Renal cortical epithelial cell (primary cell): ENCODE measurements around the gene FZD7. TPM values are rescaled to one million over a fixed set of nuclear protein-coding genes. Genes with fewer than 3 reads are reported as not detected.

Experiments
- DNase-seq: peaks from one replicate; pipeline ENCODE4 v3.0.0-alpha.2; 2011; ENCODE audit warnings: low read depth
- total RNA-seq: library from RNA; depleted of rRNA; stranded (reverse); fragments of >200 nt; gene quantifications from 2 replicates; pipeline ENCODE4 v1.2.3, GENCODE V29; 2014

The FZD7 gene
- total RNA-seq, 1 donor from 2014 or later, result 17.1 TPM

- DNase-seq, result no peak
Observed at GRCh38 chr2:202014318-202014717, 19.3 kb upstream of the FZD7 start.

- no peak for DNase-seq
Observed at GRCh38 chr2:202014759-202015211, 18.9 kb upstream of the FZD7 start.

- DNase-seq, result no peak
Observed at GRCh38 chr2:202015471-202015870, 18.2 kb upstream of the FZD7 start.

GRCh38 chr2:202016579-202017227, 17.0 kb upstream of the FZD7 start:
- DNase-seq, result no peak

- DNase-seq, result no peak
Observed at GRCh38 chr2:202017940-202018339, 15.7 kb upstream of the FZD7 start.

GRCh38 chr2:202018950-202019349, 14.7 kb upstream of the FZD7 start:
- DNase-seq, result no peak

- DNase-seq, result no peak
Observed at GRCh38 chr2:202019689-202020450, 13.8 kb upstream of the FZD7 start.

- DNase-seq, result peak; percentile 45
Observed at GRCh38 chr2:202022755-202023154, 10.9 kb upstream of the FZD7 start.

GRCh38 chr2:202023198-202023903, 10.3 kb upstream of the FZD7 start:
- no peak for DNase-seq

- DNase-seq, result no peak
Observed at GRCh38 chr2:202023904-202024266, 9.8 kb upstream of the FZD7 start.

- DNase-seq, result no peak
Observed at GRCh38 chr2:202024871-202025270, 8.8 kb upstream of the FZD7 start.

- DNase-seq, result peak; percentile 73
Observed at GRCh38 chr2:202025816-202026215, 7.8 kb upstream of the FZD7 start.

- no peak for DNase-seq
Observed at GRCh38 chr2:202026507-202026906, 7.1 kb upstream of the FZD7 start.

GRCh38 chr2:202030691-202031090, 3.0 kb upstream of the FZD7 start:
- no peak for DNase-seq

GRCh38 chr2:202031246-202031951, 2.3 kb upstream of the FZD7 start:
- no peak for DNase-seq

- DNase-seq, result no peak
Observed at GRCh38 chr2:202032846-202033316, 774 bp upstream of the FZD7 start.

- no peak for DNase-seq
Observed at GRCh38 chr2:202034249-202035088, 814 bp downstream of the FZD7 start.

- DNase-seq, result peak; percentile 11
Observed at GRCh38 chr2:202035089-202035940, 1.7 kb downstream of the FZD7 start.

GRCh38 chr2:202035941-202036372, 2.3 kb downstream of the FZD7 start:
- no peak for DNase-seq

GRCh38 chr2:202036601-202037037, 3.0 kb downstream of the FZD7 start:
- DNase-seq, result no peak
